Neural cell (in vitro differentiated cells): Measurements from ENCODE around the gene MAP4K5. TPM values are rescaled to one million over a fixed set of nuclear protein-coding genes. Genes with fewer than 3 reads are reported as not detected.

Experiments
- H2AFZ ChIP-seq: fragments of 200-600, 300-800 bp; sonication (generic), shearing (Covaris generic); 2 replicates; pipeline ENCODE4 v1.6.0; 2014; ENCODE audit warnings: low read depth, mild to moderate bottlenecking, antibody characterized with exemption, low read length, moderate library complexity
- H3F3A ChIP-seq: fragments of 200-600 bp; shearing (Covaris generic); 2 replicates; pipeline ENCODE4 v1.6.1; 2016; ENCODE audit warnings: mild to moderate bottlenecking, moderate library complexity, mixed read lengths, antibody characterized with exemption, low read length; ENCODE audit not compliant: insufficient read depth, poor library complexity, severe bottlenecking
- H3K27ac ChIP-seq: fragments of 200-600, 300-800 bp; sonication (generic), shearing (Covaris generic); 2 replicates; pipeline ENCODE4 v1.5.1; 2014; ENCODE audit warnings: mild to moderate bottlenecking, low read length, moderate library complexity
- H3K27me3 ChIP-seq: fragments of 300-800, 200-600 bp; sonication (generic), shearing (Covaris generic); 2 replicates; pipeline ENCODE4 v1.6.0; 2014; ENCODE audit warnings: mild to moderate bottlenecking, low read depth, low read length, moderate library complexity; ENCODE audit not compliant: insufficient read depth
- H3K36me3 ChIP-seq: fragments of 300-800, 200-600 bp; sonication (generic), shearing (Covaris generic); 2 replicates; pipeline ENCODE4 v1.5.1; 2014; ENCODE audit warnings: mild to moderate bottlenecking, antibody characterized with exemption, low read length, moderate library complexity; ENCODE audit not compliant: insufficient read depth
- H3K4me2 ChIP-seq: fragments of 300-800, 200-600 bp; sonication (generic), shearing (Covaris generic); 2 replicates; pipeline ENCODE4 v1.6.0; 2014; ENCODE audit warnings: mild to moderate bottlenecking, low read length
- H3K4me3 ChIP-seq: fragments of 300-800, 200-600 bp; sonication (generic), shearing (Covaris generic); 2 replicates; pipeline ENCODE4 v1.5.1; 2014; ENCODE audit warnings: mild to moderate bottlenecking, low read length, moderate library complexity
- H3K79me2 ChIP-seq: fragments of 200-600 bp; shearing (Covaris generic); replicated peaks from 2 replicates; pipeline ENCODE4 v1.6.0; 2014; ENCODE audit warnings: mild to moderate bottlenecking, low read length, moderate library complexity; ENCODE audit not compliant: insufficient read depth
- H3K9ac ChIP-seq: fragments of 300-800, 200-600 bp; sonication (generic), shearing (Covaris generic); 2 replicates; pipeline ENCODE4 v1.6.1; 2016; ENCODE audit warnings: mild to moderate bottlenecking, low read length, mixed read lengths
- H3K9me2 ChIP-seq: fragments of 200-600 bp; shearing (Covaris generic); 2 replicates; pipeline ENCODE4 v1.6.1; 2016; ENCODE audit warnings: mild to moderate bottlenecking, low read length, mixed read lengths; ENCODE audit not compliant: insufficient read depth
- H3K9me3 ChIP-seq: fragments of 200-600, 300-800 bp; sonication (generic), shearing (Covaris generic); 2 replicates; pipeline ENCODE4 v1.6.1; 2016; ENCODE audit warnings: mild to moderate bottlenecking, mixed run types, low read length, moderate library complexity, mixed read lengths
- H4K20me1 ChIP-seq: fragments of 200-600 bp; shearing (Covaris generic); 2 replicates; pipeline ENCODE4 v1.6.1; 2016; ENCODE audit warnings: mild to moderate bottlenecking, mixed run types; ENCODE audit not compliant: insufficient read depth
- CTCF ChIP-seq: fragments of 450-650 bp; IDR thresholded peaks from 2 replicates; pipeline ENCODE4 v1.5.1; 2014; ENCODE audit warnings: antibody characterized with exemption, mild to moderate bottlenecking, moderate library complexity; ENCODE audit not compliant: poor library complexity, severe bottlenecking
- EP300 ChIP-seq: fragments of 450-650 bp; conservative IDR thresholded peaks from 2 replicates; pipeline ENCODE4 v1.6.1; 2014; ENCODE audit warnings: antibody characterized with exemption, mild to moderate bottlenecking, moderate library complexity; ENCODE audit not compliant: poor library complexity, severe bottlenecking
- EZH2 ChIP-seq: fragments of 200-600, 300-800 bp; shearing (Covaris generic), sonication (generic); IDR thresholded peaks from 2 replicates; pipeline ENCODE4 v1.6.1; 2014; ENCODE audit warnings: antibody characterized with exemption, low read length, borderline replicate concordance, mild to moderate bottlenecking; ENCODE audit not compliant: insufficient read depth, poor library complexity, severe bottlenecking
- MXI1 ChIP-seq: fragments of 450-650 bp; conservative IDR thresholded peaks from 2 replicates; pipeline ENCODE4 v1.6.1; 2014; ENCODE audit warnings: antibody characterized with exemption, mild to moderate bottlenecking; ENCODE audit not compliant: poor library complexity, severe bottlenecking
- POLR2AphosphoS5 ChIP-seq: IDR thresholded peaks from 2 replicates; pipeline ENCODE4 v1.6.1; 2012
- RAD21 ChIP-seq: fragments of 450-650 bp; conservative IDR thresholded peaks from 2 replicates; pipeline ENCODE4 v1.6.1; 2014; ENCODE audit warnings: antibody characterized with exemption, mild to moderate bottlenecking, moderate library complexity
- REST ChIP-seq: IDR thresholded peaks from 2 replicates; pipeline ENCODE4 v1.6.1; 2012; ENCODE audit warnings: borderline replicate concordance
- SMC3 ChIP-seq: fragments of 450-650 bp; conservative IDR thresholded peaks from 2 replicates; pipeline ENCODE4 v1.6.1; 2014; ENCODE audit warnings: antibody characterized with exemption, mild to moderate bottlenecking, moderate library complexity; ENCODE audit not compliant: poor library complexity
- TAF1 ChIP-seq: IDR thresholded peaks from 2 replicates; pipeline ENCODE4 v1.6.1; 2012; ENCODE audit warnings: low read depth
- polyA plus RNA-seq: library from polyadenylated mRNA; depleted of rRNA; stranded (reverse); fragments of >200 nt; gene quantifications from 2 replicates; pipeline ENCODE4 v1.2.3, GENCODE V29; 2014

MAP4K5 gene
- polyA plus RNA-seq, 1 donor from 2014 or later: 148 TPM

GRCh38 chr14:50475460-50475859, 56.9 kb downstream of the MAP4K5 start:
- Histone ChIP-seq H3K9ac (no peak overlapping the region), H4K20me1 (no peaks in the 10 kb centered on the region), H3K4me2 (no peak overlapping the region), H3K27me3 (no peaks in the 10 kb centered on the region), H3K79me2 (no peaks in the 10 kb centered on the region), H3F3A (no peaks in the 10 kb centered on the region), H3K9me3 (peaks cover 3% of the 10 kb centered on the region), H2AFZ (no peak overlapping the region), H3K36me3 (peaks cover 13% of the 10 kb centered on the region), H3K9me2 (no peaks in the 10 kb centered on the region), H3K4me3 (no peak overlapping the region), H3K27ac (no peak overlapping the region)
- TF ChIP-seq RAD21: no peak
- TF ChIP-seq TAF1: no peak
- no peak for TF ChIP-seq MXI1
- no peak for TF ChIP-seq SMC3
- no peak for TF ChIP-seq CTCF
- no peak for TF ChIP-seq EZH2
- no peak for TF ChIP-seq POLR2AphosphoS5

- H2AFZ ChIP-seq: no peak overlapping the region
- peaks cover 3% of the 10 kb centered on the region for H3K9me3 ChIP-seq
- no peak overlapping the region for H3K4me2 ChIP-seq
- no peaks in the 10 kb centered on the region for H3K27me3 ChIP-seq
- no peaks in the 10 kb centered on the region for H3F3A ChIP-seq
- no peak overlapping the region for H3K27ac ChIP-seq
- no peaks in the 10 kb centered on the region for H3K79me2 ChIP-seq
- peaks cover 20% of the 10 kb centered on the region for H3K36me3 ChIP-seq
- H3K9ac ChIP-seq: no peak overlapping the region
- no peaks in the 10 kb centered on the region for H3K9me2 ChIP-seq
- TF ChIP-seq MXI1: no peak
- no peak for TF ChIP-seq REST
- no peak for TF ChIP-seq POLR2AphosphoS5
- no peak for TF ChIP-seq RAD21
- no peak for TF ChIP-seq EP300
- TF ChIP-seq EZH2: no peak
- TF ChIP-seq TAF1: no peak
- TF ChIP-seq SMC3: no peak
- TF ChIP-seq CTCF: no peak
- no peaks in the 10 kb centered on the region for H4K20me1 ChIP-seq
- H3K4me3 ChIP-seq: no peak overlapping the region
These were observed 60.4 kb downstream of the MAP4K5 start for GRCh38 chr14:50471838-50472465.
